ENCODE data around the gene CHD2.
A peak's percentile ranks its signal among the peaks of the same experiment; 100 is the strongest.

Gene CHD2

DNA sequence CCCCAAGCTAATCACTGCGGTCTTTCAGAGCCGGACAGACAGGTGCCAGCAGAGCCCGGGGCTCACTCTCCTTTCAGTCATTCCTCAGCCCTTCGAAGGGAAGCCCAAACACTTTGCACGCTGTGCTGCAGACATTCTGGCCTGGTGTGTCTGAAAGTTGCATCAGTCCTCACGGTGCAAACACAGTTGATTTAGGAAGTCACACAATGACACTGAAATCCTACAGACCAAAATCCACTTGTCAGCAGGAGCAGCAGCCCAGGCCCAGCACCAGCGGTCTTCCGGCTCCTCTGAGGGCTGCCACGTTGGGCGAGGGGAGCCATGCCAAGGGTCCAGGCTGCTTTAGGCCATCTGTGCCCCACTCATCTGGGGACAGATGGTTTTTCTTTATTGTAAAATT lies 127.3 kb downstream of the CHD2 start:
- DNase-seq (ENCODE audit: extremely low read depth, low read depth), result no peak
- H3K4me3 ChIP-seq (replicated peaks; ENCODE audit: low read depth, low read length), result no peak overlapping the region
- TF ChIP-seq, protein P1, sequence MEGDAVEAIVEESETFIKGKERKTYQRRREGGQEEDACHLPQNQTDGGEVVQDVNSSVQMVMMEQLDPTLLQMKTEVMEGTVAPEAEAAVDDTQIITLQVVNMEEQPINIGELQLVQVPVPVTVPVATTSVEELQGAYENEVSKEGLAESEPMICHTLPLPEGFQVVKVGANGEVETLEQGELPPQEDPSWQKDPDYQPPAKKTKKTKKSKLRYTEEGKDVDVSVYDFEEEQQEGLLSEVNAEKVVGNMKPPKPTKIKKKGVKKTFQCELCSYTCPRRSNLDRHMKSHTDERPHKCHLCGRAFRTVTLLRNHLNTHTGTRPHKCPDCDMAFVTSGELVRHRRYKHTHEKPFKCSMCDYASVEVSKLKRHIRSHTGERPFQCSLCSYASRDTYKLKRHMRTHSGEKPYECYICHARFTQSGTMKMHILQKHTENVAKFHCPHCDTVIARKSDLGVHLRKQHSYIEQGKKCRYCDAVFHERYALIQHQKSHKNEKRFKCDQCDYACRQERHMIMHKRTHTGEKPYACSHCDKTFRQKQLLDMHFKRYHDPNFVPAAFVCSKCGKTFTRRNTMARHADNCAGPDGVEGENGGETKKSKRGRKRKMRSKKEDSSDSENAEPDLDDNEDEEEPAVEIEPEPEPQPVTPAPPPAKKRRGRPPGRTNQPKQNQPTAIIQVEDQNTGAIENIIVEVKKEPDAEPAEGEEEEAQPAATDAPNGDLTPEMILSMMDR (IDR thresholded peaks at IDR 0.05; ENCODE audit: low read depth, low read length, missing control alignments), result no peak

DNA sequence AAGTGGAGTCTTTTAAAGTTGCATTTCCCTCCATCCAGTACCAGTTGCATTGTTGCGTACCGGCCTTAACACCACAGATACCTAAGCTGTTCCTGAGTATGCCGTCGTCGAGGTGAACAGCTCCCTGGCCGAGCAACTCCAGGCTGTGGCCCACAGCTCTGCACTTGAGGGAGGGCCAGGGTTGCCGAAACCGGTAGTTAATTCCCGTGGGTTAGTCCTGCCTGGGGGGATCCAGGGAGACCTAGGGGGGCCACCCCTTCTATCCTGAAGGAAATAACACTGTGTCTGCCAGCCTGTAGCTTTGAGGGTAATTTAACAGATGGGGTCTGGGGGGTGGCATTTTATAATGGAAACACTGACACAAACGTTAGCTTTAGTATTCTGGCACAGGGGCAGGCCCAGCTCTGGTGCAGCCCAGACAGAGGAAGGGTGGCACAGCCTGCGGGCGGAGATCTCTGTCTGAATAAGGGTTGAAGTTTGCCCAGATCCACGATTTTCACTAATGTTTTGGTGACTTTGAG lies 128.0 kb downstream of the CHD2 start:
- TF ChIP-seq, protein P1 (IDR thresholded peaks at IDR 0.05; ENCODE audit: low read depth, low read length, missing control alignments), result no peak
- DNase-seq (ENCODE audit: extremely low read depth, low read depth), result no peak
- H3K4me3 ChIP-seq (replicated peaks; ENCODE audit: low read depth, low read length), result no peak overlapping the region

DNA sequence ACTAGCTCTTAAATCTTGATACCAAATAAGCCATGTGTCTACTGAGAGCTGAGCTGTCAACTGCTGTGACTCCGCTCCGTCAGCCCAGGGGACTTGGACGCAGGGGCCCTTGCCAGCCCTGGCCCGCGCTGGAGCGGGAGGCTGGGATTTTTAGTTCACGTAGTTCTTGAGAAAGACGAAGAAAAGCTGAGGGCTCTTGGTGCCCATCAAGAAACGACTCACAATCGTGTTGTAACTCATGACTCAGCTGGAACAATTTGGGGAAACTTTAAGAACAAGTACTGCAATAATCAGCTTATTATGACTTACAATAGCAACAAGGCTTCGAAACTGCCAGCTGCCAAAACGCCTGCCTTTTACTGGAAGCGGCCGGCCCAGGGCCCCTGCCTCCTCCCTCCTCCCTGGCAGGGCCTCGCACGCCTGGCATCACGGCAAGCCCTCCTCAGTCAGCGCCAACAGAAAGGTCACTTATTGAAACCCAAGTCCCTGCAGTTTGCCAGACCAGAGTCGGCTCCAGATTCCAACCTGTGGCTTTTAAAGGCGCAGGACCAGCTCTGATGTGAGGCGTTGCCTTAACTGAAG lies 128.6 kb downstream of the CHD2 start:
- TF ChIP-seq, protein P1 (IDR thresholded peaks at IDR 0.05; ENCODE audit: low read depth, low read length, missing control alignments), result no peak
- H3K4me3 ChIP-seq (replicated peaks; ENCODE audit: low read depth, low read length), result no peak overlapping the region
- no peak for DNase-seq (ENCODE audit: extremely low read depth, low read depth)

DNA sequence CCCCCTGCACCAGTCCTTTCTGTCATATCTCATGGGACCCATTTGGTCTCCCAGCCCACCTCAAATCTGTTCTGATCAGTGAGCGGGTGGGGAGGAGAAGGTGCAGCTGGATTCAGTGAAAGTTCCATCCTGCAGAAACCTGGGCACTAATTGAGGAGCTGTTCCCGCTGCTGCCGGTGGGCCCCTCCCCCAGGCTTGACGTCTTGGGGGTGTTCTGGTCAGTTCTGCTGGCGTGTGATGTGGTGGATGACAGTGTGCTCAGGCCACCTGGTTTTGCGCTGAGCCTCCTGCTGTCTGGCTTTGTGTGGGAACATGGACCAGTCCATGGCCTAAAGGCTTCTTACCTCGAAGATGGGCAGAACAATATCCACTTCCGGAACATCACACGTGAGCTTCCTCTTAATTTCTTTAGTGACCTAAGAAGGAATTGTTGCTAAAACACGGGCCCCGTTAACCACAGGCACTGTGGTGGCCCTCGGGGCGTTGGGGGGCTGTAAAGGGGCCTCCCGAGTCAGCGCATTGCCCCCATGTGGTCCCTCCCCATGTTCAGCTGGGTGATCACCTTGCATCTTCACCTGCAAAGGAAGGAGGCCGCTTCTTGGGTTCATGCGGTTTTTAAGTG lies 129.2 kb downstream of the CHD2 start:
- TF ChIP-seq, protein P1 (IDR thresholded peaks at IDR 0.05; ENCODE audit: low read depth, low read length, missing control alignments), result no peak
- no peak for DNase-seq (ENCODE audit: extremely low read depth, low read depth)
- no peak overlapping the region for H3K4me3 ChIP-seq (replicated peaks; ENCODE audit: low read depth, low read length)

DNA sequence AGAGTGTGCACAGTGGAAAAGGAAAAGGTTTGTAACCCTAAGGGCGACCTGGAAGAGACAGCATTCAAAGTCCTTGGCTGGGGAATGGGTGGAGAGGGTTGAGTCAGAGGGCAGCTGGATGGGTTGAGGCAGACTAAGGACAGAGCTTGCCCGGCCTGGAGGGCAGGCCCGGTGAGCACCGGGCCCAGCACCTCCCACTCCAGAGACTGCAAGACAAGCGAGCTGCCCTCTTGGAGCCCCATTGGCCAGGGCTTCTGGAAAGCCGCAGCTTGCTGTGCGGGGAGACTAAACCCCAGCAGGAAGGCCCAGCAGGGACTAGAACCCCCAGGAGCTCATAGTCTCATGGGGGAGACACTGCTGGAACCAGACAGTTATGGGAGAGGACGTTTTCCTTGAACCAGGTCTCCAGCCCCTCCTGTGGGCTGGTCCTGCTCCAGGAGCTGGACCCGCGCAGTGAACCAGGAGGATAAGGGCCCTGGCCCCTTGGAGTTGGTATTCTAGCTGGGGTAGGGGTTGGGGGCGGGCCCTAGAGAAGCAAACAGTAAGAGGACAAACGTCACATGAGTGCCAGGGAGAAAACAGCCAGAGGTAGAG lies 129.8 kb downstream of the CHD2 start:
- TF ChIP-seq, protein P1 (IDR thresholded peaks at IDR 0.05; ENCODE audit: low read depth, low read length, missing control alignments), result no peak

DNA sequence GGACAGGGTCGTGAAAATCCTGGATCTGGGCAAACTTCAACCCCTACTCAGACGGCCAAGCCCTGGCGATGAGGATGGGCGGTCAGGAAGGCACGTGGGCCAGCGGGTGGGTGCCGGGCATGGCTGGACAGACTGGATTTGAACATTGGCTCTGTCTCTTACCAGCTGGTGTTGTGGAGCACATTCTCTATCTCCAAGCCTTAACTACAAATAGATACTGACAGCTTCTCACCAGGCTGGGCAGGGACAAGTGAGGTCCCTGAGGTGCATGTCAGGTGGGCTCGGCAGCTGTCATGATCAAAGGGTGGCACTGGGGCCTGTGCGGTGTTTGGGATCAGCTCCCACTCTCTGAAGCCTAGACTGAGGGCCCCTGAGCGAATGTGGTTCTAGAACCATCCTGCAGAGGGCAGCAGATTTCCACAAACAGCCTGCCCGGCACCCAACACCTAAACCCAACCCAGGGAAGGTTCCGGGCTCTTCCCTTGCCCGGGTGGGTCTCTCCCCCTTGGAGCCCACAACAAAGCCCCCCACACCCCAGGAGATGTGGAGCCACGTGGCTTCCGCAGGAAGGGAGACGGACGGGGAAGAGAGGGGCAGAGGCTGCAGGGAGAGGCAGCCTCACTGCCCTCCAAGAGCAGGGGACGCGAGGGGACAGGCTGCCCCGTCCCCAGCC lies 130.4 kb downstream of the CHD2 start:
- peak; percentile 22 for DNase-seq (ENCODE audit: extremely low read depth, low read depth)
- H3K4me3 ChIP-seq (replicated peaks; ENCODE audit: low read depth, low read length), result no peak overlapping the region
- TF ChIP-seq, protein P1 (IDR thresholded peaks at IDR 0.05; ENCODE audit: low read depth, low read length, missing control alignments), result peak; percentile 85

More for the DNA sequence above, 129.8 kb downstream of the CHD2 start:
- no peak for DNase-seq (ENCODE audit: extremely low read depth, low read depth)
- no peak overlapping the region for H3K4me3 ChIP-seq (replicated peaks; ENCODE audit: low read depth, low read length)

Measured in HFF-Myc (cell line).